ENCODE measurements around the gene AMDHD2. TPM values are rescaled to one million over a fixed set of nuclear protein-coding genes. Genes with fewer than 3 reads are reported as not detected.
"Not testable (repeated sequence)": the region's sequence is repeated elsewhere in the genome, so short reads cannot be mapped to it uniquely, and the experiment has no call there.

AMDHD2 gene
- total and polyA plus RNA-seq, 5 donors from 2014 or later, result 18.3 to 239 (median 18.8) TPM

DNA sequence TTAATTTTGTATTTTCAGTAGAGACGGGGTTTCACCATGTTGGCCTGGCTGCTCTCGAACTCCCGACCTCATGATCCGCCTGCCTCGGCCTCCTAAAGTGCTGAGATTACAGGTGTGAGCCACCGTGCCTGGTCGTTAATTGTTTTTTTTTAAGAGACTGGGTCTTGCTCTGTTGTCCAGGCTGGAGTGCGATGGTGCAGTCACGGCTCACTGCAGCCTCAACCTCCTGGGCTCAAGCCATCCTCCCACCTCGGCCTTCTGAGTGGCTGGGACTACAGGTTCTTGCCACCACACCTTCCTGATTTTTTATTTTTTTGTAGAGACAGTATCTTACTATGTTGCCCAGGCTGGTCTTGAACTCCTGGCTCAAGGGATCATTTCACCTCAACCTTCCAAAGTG, 40.2 kb upstream of the AMDHD2 start:
- Mint-ChIP-seq H3K4me1 (peaks cover 0 to 16% (median 8%) of the 10 kb centered on the region in 4 donors), H3K4me3 (peak overlapping the region in 1 of 4 donors; percentile 75)
- H3K27me3 Mint-ChIP-seq; H3K27me3 ChIP-seq (ENCODE audit: control insufficient read depth, insufficient read depth, low read length); H3K9me3 ChIP-seq (ENCODE audit: control insufficient read depth in 2 of 2, low read length in 2 of 2); H3K9me3 Mint-ChIP-seq; H3K27ac ChIP-seq (ENCODE audit: insufficient read depth, low read length, poor library complexity, severe bottlenecking); H3K36me3 Mint-ChIP-seq; H3K27ac Mint-ChIP-seq; ATAC-seq (ENCODE audit: low read depth in 2 of 2); H3K36me3 ChIP-seq (ENCODE audit: control insufficient read depth, insufficient read depth, low read length); DNase-seq; H3K4me3 ChIP-seq (ENCODE audit: low read depth, low read length): not testable (repeated sequence)
- peaks cover 16% of the 10 kb centered on the region for H3K4me1 ChIP-seq (ENCODE audit: control insufficient read depth, insufficient read depth, low read length, poor library complexity, severe bottlenecking)

GRCh38 chr16:2480948-2481347, 39.2 kb upstream of the AMDHD2 start:
- Histone ChIP-seq H3K36me3 (ENCODE audit: control insufficient read depth, insufficient read depth, low read length) (no peaks in the 10 kb centered on the region), H3K27me3 (ENCODE audit: control insufficient read depth, insufficient read depth, low read length) (no peaks in the 10 kb centered on the region), H3K4me1 (ENCODE audit: control insufficient read depth, insufficient read depth, low read length, poor library complexity, severe bottlenecking) (peaks cover 8% of the 10 kb centered on the region), H3K9me3 (ENCODE audit: control insufficient read depth in 2 of 2, low read length in 2 of 2) (no peaks in the 10 kb centered on the region), H3K27ac (ENCODE audit: insufficient read depth, low read length, poor library complexity, severe bottlenecking) (no peak overlapping the region), H3K4me3 (ENCODE audit: low read depth, low read length) (no peak overlapping the region)
- H3K4me3 Mint-ChIP-seq, result no peak overlapping the region
- H3K9me3 Mint-ChIP-seq, result no peaks in the 10 kb centered on the region
- no peak overlapping the region for H3K27ac Mint-ChIP-seq
- no peak for ATAC-seq (ENCODE audit: low read depth in 2 of 2)
- DNase-seq, result no peak
- H3K36me3 Mint-ChIP-seq, result peaks cover 3% of the 10 kb centered on the region
- H3K27me3 Mint-ChIP-seq, result peaks cover 4% of the 10 kb centered on the region
- H3K4me1 Mint-ChIP-seq, result peaks cover 0 to 17% (median 8%) of the 10 kb centered on the region in 4 donors

- H3K9me3 Mint-ChIP-seq, result no peaks in the 10 kb centered on the region
Measured at GRCh38 chr16:2481676-2482075, 38.5 kb upstream of the AMDHD2 start.

GRCh38 chr16:2482249-2482648, 37.9 kb upstream of the AMDHD2 start:
- DNase-seq, result no peak
- Histone ChIP-seq H3K4me1 (ENCODE audit: control insufficient read depth, insufficient read depth, low read length, poor library complexity, severe bottlenecking) (peaks cover 8% of the 10 kb centered on the region), H3K9me3 (ENCODE audit: control insufficient read depth in 2 of 2, low read length in 2 of 2) (no peaks in the 10 kb centered on the region), H3K36me3 (ENCODE audit: control insufficient read depth, insufficient read depth, low read length) (no peaks in the 10 kb centered on the region), H3K27me3 (ENCODE audit: control insufficient read depth, insufficient read depth, low read length) (no peaks in the 10 kb centered on the region), H3K4me3 (ENCODE audit: low read depth, low read length) (no peak overlapping the region), H3K27ac (ENCODE audit: insufficient read depth, low read length, poor library complexity, severe bottlenecking) (no peak overlapping the region)
- peaks cover 1 to 13% (median 8%) of the 10 kb centered on the region in 4 donors for H3K4me1 Mint-ChIP-seq
- no peak for ATAC-seq (ENCODE audit: low read depth in 2 of 2)
- H3K27ac Mint-ChIP-seq, result no peak overlapping the region
- H3K27me3 Mint-ChIP-seq, result no peaks in the 10 kb centered on the region
- peaks cover 3% of the 10 kb centered on the region for H3K36me3 Mint-ChIP-seq
- no peak overlapping the region for H3K4me3 Mint-ChIP-seq
- H3K9me3 Mint-ChIP-seq, result no peaks in the 10 kb centered on the region

More at GRCh38 chr16:2481676-2482075, 38.5 kb upstream of the AMDHD2 start:
- H3K36me3 Mint-ChIP-seq, result peaks cover 3% of the 10 kb centered on the region
- Histone ChIP-seq H3K27ac (ENCODE audit: insufficient read depth, low read length, poor library complexity, severe bottlenecking) (no peak overlapping the region), H3K27me3 (ENCODE audit: control insufficient read depth, insufficient read depth, low read length) (no peaks in the 10 kb centered on the region), H3K36me3 (ENCODE audit: control insufficient read depth, insufficient read depth, low read length) (no peaks in the 10 kb centered on the region), H3K4me3 (ENCODE audit: low read depth, low read length) (no peak overlapping the region), H3K9me3 (ENCODE audit: control insufficient read depth in 2 of 2, low read length in 2 of 2) (no peaks in the 10 kb centered on the region), H3K4me1 (ENCODE audit: control insufficient read depth, insufficient read depth, low read length, poor library complexity, severe bottlenecking) (peaks cover 3% of the 10 kb centered on the region)
- H3K4me3 Mint-ChIP-seq, result peak overlapping the region in 1 of 4 donors; percentile 38
- H3K27ac Mint-ChIP-seq, result no peak overlapping the region
- peaks cover 0 to 11% (median 5%) of the 10 kb centered on the region in 4 donors for H3K4me1 Mint-ChIP-seq
- ATAC-seq (ENCODE audit: low read depth in 2 of 2) (no peak), DNase-seq (no peak)
- peaks cover 1% of the 10 kb centered on the region for H3K27me3 Mint-ChIP-seq

DNA sequence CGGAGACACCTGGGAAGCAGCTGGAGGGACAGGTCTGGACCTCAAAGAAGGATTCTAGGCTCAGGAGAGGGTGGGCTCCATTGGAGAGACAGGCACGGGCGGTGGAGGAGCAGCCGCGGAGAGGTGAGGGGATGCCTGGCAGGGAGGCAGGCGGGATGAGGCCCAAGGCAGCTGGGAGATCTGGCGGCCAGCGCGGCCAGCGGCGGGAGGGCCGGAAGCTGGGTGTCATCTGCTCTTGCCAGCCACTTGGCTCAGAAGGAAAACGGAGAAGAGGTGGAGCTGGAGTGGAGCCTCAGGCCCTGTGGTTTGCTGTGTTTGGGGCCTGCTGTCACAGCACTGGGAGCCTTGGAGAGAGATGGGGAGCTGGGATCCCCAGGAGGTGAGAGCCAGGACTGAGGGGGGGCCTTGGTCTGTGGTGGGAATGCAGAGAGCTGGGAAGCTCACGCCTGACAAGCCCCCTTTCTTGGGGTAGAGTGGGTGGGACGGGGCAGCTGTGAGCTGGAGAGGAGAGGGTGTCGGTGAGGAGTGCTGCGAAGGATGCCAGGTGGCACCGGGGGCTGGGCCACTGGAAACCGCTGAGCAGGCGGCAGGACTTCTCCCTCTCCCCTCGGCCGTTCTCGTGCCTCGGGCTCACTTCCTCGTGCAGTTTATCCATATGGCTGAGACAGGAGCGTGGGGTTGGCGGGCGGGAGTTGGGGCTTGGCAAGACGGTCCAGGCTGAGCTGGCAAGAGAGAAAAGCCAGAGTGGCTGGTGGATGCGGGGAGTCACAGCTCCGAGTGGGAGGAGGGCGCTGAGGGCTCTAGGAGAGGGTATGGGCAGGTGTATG, 37.2 kb upstream of the AMDHD2 start:
- Mint-ChIP-seq H3K36me3 (no peaks in the 10 kb centered on the region), H3K27me3 (no peaks in the 10 kb centered on the region), H3K9me3 (no peaks in the 10 kb centered on the region), H3K4me3 (no peak overlapping the region), H3K4me1 (peaks cover 4 to 15% (median 10%) of the 10 kb centered on the region in 4 donors), H3K27ac (no peak overlapping the region)
- ATAC-seq (ENCODE audit: low read depth in 2 of 2) (no peak), DNase-seq (no peak)
- H3K4me1 ChIP-seq (ENCODE audit: control insufficient read depth, insufficient read depth, low read length, poor library complexity, severe bottlenecking), result peaks cover 10% of the 10 kb centered on the region
- H3K4me3 ChIP-seq (ENCODE audit: low read depth, low read length), result no peak overlapping the region
- no peaks in the 10 kb centered on the region for H3K27me3 ChIP-seq (ENCODE audit: control insufficient read depth, insufficient read depth, low read length)
- H3K9me3 ChIP-seq (ENCODE audit: control insufficient read depth in 2 of 2, low read length in 2 of 2), result no peaks in the 10 kb centered on the region
- no peaks in the 10 kb centered on the region for H3K36me3 ChIP-seq (ENCODE audit: control insufficient read depth, insufficient read depth, low read length)
- no peak overlapping the region for H3K27ac ChIP-seq (ENCODE audit: insufficient read depth, low read length, poor library complexity, severe bottlenecking)

DNA sequence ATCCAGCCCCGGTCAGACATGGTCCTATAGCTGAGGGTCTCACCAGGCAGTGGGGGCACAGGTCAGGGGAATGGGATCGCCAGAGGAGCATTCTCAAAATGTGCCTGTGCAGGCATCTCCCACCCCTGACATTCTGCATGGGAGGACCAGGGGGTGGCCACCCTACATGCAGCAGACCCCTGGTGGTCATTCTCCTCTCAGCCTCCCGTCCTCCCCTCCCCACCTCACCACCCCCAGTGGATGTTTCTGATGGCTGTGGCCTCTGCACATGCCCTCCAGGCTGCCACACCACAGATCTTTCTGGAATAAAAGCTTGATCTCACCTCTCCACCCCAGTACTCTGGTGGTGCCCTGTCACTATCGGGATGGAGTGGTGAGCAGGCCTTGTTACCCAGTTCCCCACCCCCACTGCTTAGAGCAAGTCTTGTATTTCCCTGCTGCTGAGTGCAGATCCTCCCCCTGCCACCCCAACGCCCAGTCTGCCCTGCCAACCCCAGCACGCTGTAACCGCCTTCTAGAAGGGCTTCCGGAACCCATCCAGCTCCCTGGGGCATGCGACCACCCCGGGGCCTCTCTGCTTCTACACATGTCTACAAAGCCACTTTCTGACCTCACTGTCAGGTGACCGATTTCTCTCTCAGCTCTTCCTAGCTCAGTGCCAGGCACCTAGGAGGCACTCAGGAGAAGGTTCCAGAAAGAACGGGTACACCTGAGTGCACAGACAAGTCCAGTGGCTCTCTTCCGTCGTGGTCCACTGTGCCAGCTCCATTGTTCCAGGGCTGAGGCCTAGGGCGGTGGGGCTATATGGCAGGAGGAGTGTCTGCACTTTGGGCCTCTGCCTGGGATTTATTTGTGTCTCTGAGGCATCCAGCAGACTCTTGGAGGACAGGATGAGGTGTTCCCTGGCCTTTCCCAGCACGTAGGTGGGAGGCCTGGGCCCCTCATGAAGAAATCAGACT, 36.0 kb upstream of the AMDHD2 start:
- no peaks in the 10 kb centered on the region for H3K9me3 Mint-ChIP-seq
- H3K27me3 ChIP-seq (ENCODE audit: control insufficient read depth, insufficient read depth, low read length), result no peaks in the 10 kb centered on the region
- H3K36me3 ChIP-seq (ENCODE audit: control insufficient read depth, insufficient read depth, low read length), result no peaks in the 10 kb centered on the region
- no peak overlapping the region for H3K4me3 Mint-ChIP-seq
- H3K27me3 Mint-ChIP-seq, result no peaks in the 10 kb centered on the region
- DNase-seq (no peak), ATAC-seq (ENCODE audit: low read depth in 2 of 2) (no peak)
- H3K9me3 ChIP-seq (ENCODE audit: control insufficient read depth in 2 of 2, low read length in 2 of 2), result no peaks in the 10 kb centered on the region
- no peak overlapping the region for H3K27ac ChIP-seq (ENCODE audit: insufficient read depth, low read length, poor library complexity, severe bottlenecking)
- no peaks in the 10 kb centered on the region for H3K36me3 Mint-ChIP-seq
- no peak overlapping the region for H3K4me3 ChIP-seq (ENCODE audit: low read depth, low read length)
- H3K4me1 ChIP-seq (ENCODE audit: control insufficient read depth, insufficient read depth, low read length, poor library complexity, severe bottlenecking), result peaks cover 10% of the 10 kb centered on the region
- peak overlapping the region in 1 of 3 donors; percentile 42 for H3K27ac Mint-ChIP-seq
- peaks cover 4 to 16% (median 10%) of the 10 kb centered on the region in 4 donors for H3K4me1 Mint-ChIP-seq

DNA sequence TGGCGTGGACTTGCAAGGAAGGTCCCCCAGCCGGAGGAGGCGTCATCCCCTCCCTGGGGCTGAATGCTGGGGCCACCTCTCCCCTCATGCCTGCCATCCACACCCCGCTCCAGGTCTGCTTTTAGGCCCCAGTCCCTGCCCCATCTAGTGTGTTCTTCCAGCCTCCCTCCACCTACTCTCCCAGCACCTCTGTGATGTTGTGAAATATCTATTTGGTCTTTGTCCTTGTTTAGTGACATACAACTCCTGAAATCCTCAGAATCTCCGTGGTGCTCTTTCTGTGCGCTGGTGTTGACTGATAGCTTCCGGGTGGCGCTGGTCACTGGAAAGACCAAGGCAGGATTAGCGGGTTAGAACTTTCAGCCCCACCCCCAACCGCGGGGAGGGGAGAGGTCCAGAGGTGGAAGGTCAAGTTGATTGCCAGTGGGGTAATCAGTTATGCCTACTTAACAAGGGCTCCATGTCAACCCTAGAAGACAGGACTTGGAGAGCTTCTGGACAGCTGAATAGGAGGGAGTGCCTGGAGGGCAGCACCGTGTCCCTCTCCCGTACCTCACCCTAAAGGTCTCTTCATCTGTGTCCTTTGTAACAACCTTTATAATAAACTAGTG, 35.2 kb upstream of the AMDHD2 start:
- DNase-seq, result no peak
- Mint-ChIP-seq H3K9me3 (no peaks in the 10 kb centered on the region), H3K27ac (no peak overlapping the region), H3K4me1 (peaks cover 4 to 16% (median 10%) of the 10 kb centered on the region in 4 donors), H3K36me3 (no peaks in the 10 kb centered on the region), H3K4me3 (no peak overlapping the region), H3K27me3 (no peaks in the 10 kb centered on the region)
- H3K36me3 ChIP-seq (ENCODE audit: control insufficient read depth, insufficient read depth, low read length), result no peaks in the 10 kb centered on the region
- no peaks in the 10 kb centered on the region for H3K9me3 ChIP-seq (ENCODE audit: control insufficient read depth in 2 of 2, low read length in 2 of 2)
- H3K4me1 ChIP-seq (ENCODE audit: control insufficient read depth, insufficient read depth, low read length, poor library complexity, severe bottlenecking), result peaks cover 10% of the 10 kb centered on the region
- no peak overlapping the region for H3K4me3 ChIP-seq (ENCODE audit: low read depth, low read length)
- H3K27me3 ChIP-seq (ENCODE audit: control insufficient read depth, insufficient read depth, low read length), result no peaks in the 10 kb centered on the region
- H3K27ac ChIP-seq (ENCODE audit: insufficient read depth, low read length, poor library complexity, severe bottlenecking), result no peak overlapping the region
- no peak for ATAC-seq (ENCODE audit: low read depth in 2 of 2)
